Stomach smooth muscle (tissue), 2 donors: ENCODE measurements around the gene CFAP73.
"Not testable (repeated sequence)": the region's sequence is repeated elsewhere in the genome, so short reads cannot be mapped to it uniquely, and the experiment has no call there.

Source experiments
- H3K27ac ChIP-seq: one replicate; pipeline ENCODE4 v1.7.0; 2013; ENCODE audit warnings: mild to moderate bottlenecking, low read length, inconsistent platforms
- H3K27me3 ChIP-seq, 2 donors: one replicate each; pipeline ENCODE4 v1.7.0; 2013; ENCODE audit warnings: low read length in 2 of 2; ENCODE audit not compliant: insufficient read depth in 2 of 2, control insufficient read depth in 1 of 2
- H3K36me3 ChIP-seq, 2 donors: one replicate each; pipeline ENCODE4 v1.7.0; 2013; ENCODE audit warnings: low read length in 2 of 2; ENCODE audit not compliant: control insufficient read depth in 2 of 2, insufficient read depth in 2 of 2
- H3K4me1 ChIP-seq: one replicate; pipeline ENCODE4 v1.7.0; 2013; ENCODE audit warnings: low read length; ENCODE audit not compliant: control insufficient read depth, insufficient read depth
- H3K4me3 ChIP-seq, 2 donors: one replicate each; pipeline ENCODE4 v1.7.0; 2013; ENCODE audit warnings: low read length in 2 of 2
- H3K9ac ChIP-seq, 2 donors: one replicate each; pipeline ENCODE4 v1.7.0; 2013; ENCODE audit warnings: low read length in 2 of 2, mild to moderate bottlenecking in 1 of 2
- H3K9me3 ChIP-seq, 2 donors: one replicate each; pipeline ENCODE4 v1.7.0; 2013; ENCODE audit warnings: low read length in 2 of 2; ENCODE audit not compliant: control insufficient read depth in 2 of 2
- donor health status: healthy.
- donor health status: Pancreatic carcinoma.

CFAP73 gene

DNA sequence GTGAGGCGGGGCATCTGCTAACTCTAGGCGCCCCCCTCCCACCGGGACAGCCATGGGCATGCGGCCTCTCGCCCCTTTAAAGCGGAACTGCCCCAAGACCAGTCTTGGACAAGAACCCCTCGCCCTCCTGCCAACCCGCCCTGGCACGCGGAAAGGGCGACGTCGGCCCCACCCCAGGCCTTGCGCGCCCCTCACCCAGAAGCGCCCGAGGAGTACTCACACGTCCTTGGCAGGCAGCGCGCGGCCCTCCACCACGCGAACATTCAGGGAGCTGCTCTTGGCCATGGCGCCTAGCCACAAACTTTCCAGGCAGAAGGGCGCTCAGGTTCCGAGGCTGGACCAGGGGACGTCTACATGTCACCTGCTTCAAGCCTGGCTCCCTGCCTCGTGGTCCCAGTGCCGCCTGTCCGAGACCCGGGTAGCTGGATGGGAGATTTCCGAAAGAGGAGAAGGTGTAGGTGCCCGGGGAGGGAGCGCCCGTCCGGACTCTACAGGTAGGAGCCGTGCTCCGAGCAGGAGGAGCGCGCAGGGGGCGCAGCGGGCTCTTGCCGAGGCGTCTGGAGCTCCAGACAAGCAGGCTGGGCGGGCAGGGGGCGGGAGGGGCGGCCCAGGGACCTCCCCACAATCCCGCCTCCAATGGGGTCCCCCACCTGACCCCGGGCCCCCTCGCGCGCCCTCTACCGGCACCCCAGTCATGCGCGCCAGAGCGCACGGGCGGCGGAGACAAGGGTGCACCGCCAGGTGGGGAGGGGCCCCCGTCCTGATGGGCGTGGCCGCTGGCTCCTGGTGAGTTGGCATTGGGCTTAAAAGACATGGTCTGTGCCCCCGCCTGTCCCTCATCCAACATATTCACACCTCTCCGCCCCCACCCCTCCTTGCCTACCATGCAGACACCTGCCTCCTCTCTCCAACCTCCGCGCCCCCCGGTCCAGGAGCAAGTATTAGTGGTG, 14.1 kb upstream of the CFAP73 start, which contains the start of gene RASAL1:
RASAL1 (minus strand) TSS at position 584 of the 950 bp plus-strand sequence; CDS start at position 285, 299 bp downstream.
- Histone ChIP-seq H3K4me3 (no peak within 1 kb of the TSS), H3K4me1 (no peaks in the 10 kb centered on the region), H3K9ac (no peak within 1 kb of the TSS), H3K9me3 (no peaks in the 10 kb centered on the region), H3K27me3 (peaks cover 25 to 28% of the 10 kb centered on the region in 2 donors), H3K27ac (no peak within 1 kb of the TSS), H3K36me3 (no peaks in the 10 kb centered on the region)

GRCh38 chr12:113136128-113136989, 13.2 kb upstream of the CFAP73 start:
- Histone ChIP-seq H3K9ac (no peak overlapping the region), H3K9me3 (no peaks in the 10 kb centered on the region), H3K27me3 (peaks cover 23 to 25% of the 10 kb centered on the region in 2 donors), H3K4me1 (no peaks in the 10 kb centered on the region), H3K27ac (no peak overlapping the region), H3K4me3 (no peak overlapping the region), H3K36me3 (no peaks in the 10 kb centered on the region)

- Histone ChIP-seq H3K9me3 (no peaks in the 10 kb centered on the region), H3K4me3 (no peak overlapping the region), H3K27me3 (peaks cover 23 to 25% of the 10 kb centered on the region in 2 donors), H3K36me3 (no peaks in the 10 kb centered on the region), H3K4me1 (no peaks in the 10 kb centered on the region), H3K27ac (no peak overlapping the region), H3K9ac (no peak overlapping the region)
Measured at GRCh38 chr12:113136990-113137511, 12.5 kb upstream of the CFAP73 start.

- Histone ChIP-seq H3K4me3 (no peak overlapping the region), H3K27me3 (peaks cover 21 to 23% of the 10 kb centered on the region in 2 donors), H3K9ac (no peak overlapping the region), H3K4me1 (no peaks in the 10 kb centered on the region), H3K27ac (no peak overlapping the region), H3K9me3 (no peaks in the 10 kb centered on the region), H3K36me3 (no peaks in the 10 kb centered on the region)
Measured at GRCh38 chr12:113137861-113138783, 11.4 kb upstream of the CFAP73 start.

DNA sequence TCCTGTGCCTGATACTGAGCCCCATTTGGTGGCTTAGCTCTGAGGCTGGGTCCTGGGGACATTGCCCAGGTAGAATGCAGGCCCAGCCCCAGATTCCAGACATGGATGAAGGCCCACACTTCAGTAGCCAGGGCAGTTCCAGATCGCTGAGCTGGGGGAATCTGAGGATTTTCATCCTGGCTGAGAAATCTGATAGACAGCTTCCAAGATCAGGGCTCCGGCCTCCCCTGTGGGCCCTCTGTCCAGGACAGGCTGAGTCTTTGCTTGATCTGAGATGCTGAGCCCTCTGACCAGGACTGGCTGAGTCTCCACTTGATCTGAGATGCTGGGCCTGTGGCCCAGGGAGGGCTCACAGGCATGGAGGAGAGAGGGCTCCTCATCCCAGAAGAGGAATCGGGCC, 10.7 kb upstream of the CFAP73 start:
- Histone ChIP-seq H3K27me3 (peaks cover 16 to 20% of the 10 kb centered on the region in 2 donors), H3K9ac (no peak overlapping the region), H3K36me3 (no peaks in the 10 kb centered on the region), H3K4me1 (no peaks in the 10 kb centered on the region), H3K9me3 (no peaks in the 10 kb centered on the region), H3K27ac (no peak overlapping the region), H3K4me3 (no peak overlapping the region)

DNA sequence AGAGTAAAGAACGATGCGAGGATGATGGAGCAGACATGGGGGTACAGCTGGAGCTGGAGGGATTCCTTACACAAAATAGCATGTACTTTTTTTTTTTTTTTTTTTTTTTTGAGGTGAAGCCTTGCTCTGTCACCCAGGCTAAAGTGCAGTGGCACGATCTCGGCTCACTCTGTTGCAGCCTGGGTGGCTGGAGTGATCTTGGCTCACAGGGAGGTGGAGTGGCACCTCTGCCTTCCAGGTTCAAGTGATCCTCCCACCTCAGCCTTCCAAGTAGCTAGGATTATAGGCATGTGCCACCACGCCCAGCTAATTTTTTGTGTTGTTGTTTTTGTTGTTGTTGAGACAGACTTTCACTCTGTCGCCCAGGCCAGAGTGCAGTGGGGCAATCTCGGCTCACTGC, 8.8 kb upstream of the CFAP73 start:
- no peaks in the 10 kb centered on the region for H3K9me3 ChIP-seq
- no peaks in the 10 kb centered on the region for H3K4me1 ChIP-seq
- H3K27me3 ChIP-seq: peaks cover 7 to 8% of the 10 kb centered on the region in 2 donors
- H3K9ac ChIP-seq: no peak overlapping the region
- H3K4me3 ChIP-seq: no peak overlapping the region
- no peak overlapping the region for H3K27ac ChIP-seq
- no peaks in the 10 kb centered on the region for H3K36me3 ChIP-seq

GRCh38 chr12:113141716-113142115, 7.8 kb upstream of the CFAP73 start:
- not testable (repeated sequence) for H3K27me3 ChIP-seq, H3K9ac ChIP-seq, H3K27ac ChIP-seq, H3K36me3 ChIP-seq, H3K9me3 ChIP-seq, H3K4me1 ChIP-seq, H3K4me3 ChIP-seq

DNA sequence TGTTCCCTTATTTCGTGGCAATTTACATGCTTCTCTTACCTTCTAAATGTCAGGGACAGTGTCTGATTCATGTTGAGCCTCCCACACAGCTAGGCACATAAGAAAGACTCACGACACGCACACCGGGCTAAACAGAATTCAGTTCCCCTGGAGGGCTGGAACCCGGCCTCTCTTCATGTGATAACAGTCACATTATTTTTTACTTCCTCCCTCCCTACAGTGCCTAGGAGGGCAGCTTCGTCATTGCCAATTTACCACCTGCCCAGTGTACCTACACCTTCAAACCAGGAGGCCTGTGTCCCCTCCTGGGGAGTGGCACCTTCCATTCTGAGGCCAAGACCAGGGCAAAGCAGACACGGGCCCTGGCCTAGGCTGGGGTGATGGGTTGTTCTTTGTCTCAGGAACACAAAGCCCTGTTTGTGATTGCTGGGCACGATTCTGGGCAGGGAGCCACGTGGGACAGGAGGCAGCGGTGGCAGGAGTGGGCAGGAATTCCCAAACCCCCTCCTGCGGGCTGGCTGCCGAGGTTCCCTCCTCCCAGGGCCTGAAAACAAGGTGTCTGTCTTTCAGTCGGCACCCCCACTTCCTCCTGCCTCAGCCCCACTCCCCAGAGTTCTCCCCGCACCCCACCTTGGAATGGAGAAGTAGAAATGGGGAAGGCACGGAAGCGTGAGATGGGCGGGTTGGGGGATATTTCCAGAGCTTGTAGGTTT, 7.2 kb upstream of the CFAP73 start:
- H3K9me3 ChIP-seq: no peaks in the 10 kb centered on the region
- H3K27me3 ChIP-seq: peaks cover 0 to 3% of the 10 kb centered on the region in 2 donors
- H3K36me3 ChIP-seq: no peaks in the 10 kb centered on the region
- H3K4me1 ChIP-seq: no peaks in the 10 kb centered on the region
- no peak overlapping the region for H3K4me3 ChIP-seq
- H3K9ac ChIP-seq: no peak overlapping the region
- no peak overlapping the region for H3K27ac ChIP-seq

DNA sequence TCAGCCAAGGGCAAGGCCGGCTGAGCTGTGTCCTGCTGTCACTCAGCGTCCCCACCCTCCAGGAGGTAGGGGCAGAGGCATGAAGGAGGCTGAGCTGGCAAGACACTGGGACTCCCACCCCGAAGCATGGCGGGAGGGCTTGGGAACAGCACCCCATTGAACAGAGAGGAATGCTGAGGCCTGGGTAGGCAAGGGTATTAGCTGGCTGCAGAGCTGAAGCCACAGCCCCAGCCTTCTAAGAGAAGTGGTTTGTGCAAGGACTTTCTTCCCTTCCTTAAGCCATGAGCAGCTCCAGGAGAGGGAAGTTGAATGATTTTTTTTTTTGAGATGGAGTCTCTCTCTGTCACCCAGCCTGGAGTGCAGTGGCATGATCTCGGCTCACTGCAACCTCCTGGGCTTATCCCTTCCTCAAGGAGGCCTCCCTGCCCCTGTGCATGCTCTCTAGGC, 6.6 kb upstream of the CFAP73 start:
- Histone ChIP-seq H3K36me3 (no peaks in the 10 kb centered on the region), H3K27ac (no peak overlapping the region), H3K9me3 (no peaks in the 10 kb centered on the region), H3K4me3 (no peak overlapping the region), H3K4me1 (no peaks in the 10 kb centered on the region), H3K9ac (no peak overlapping the region), H3K27me3 (peaks cover 0 to under 1% of the 10 kb centered on the region in 2 donors)
